ENCODE measurements around the gene CREB3L2.

CREB3L2 gene

DNA sequence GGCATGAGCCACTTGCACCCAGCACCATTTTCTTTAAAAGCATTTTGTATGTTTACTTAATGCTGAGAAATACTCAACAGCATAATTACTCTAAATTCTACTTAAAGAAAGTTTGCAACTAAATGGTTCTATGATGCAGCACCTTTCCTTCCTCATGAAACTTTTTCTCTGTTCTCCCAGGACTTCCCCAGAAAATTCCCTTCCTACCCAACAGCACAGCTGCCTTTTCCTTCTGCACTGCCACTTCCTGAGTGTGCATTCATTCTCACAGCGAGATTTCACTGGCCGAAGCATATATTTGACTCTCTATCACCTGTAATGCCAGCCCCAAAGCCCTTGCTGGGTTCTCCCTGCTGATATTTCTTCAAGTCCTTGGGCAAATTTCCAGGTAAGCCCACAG, 113.6 kb downstream of the CREB3L2 start:
- TF ChIP-seq LEF1 (IDR thresholded peaks at IDR 0.05; ENCODE audit: borderline replicate concordance), result no peak
- no peak for TF ChIP-seq FOXM1 (IDR thresholded peaks at IDR 0.05; ENCODE audit: borderline replicate concordance)
- no peak for TF ChIP-seq L3MBTL2 (conservative IDR thresholded peaks at IDR 0.05)
- TF ChIP-seq, protein P1, sequence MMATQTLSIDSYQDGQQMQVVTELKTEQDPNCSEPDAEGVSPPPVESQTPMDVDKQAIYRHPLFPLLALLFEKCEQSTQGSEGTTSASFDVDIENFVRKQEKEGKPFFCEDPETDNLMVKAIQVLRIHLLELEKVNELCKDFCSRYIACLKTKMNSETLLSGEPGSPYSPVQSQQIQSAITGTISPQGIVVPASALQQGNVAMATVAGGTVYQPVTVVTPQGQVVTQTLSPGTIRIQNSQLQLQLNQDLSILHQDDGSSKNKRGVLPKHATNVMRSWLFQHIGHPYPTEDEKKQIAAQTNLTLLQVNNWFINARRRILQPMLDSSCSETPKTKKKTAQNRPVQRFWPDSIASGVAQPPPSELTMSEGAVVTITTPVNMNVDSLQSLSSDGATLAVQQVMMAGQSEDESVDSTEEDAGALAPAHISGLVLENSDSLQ (IDR thresholded peaks at IDR 0.05), result no peak
- TF ChIP-seq BHLHE40 (IDR thresholded peaks at IDR 0.05; ENCODE audit: borderline replicate concordance), result no peak
- TF ChIP-seq ZNF384 (IDR thresholded peaks at IDR 0.05), result no peak
- no peak for TF ChIP-seq FOXK2 (IDR thresholded peaks at IDR 0.05)
- TF ChIP-seq ELF4 (IDR thresholded peaks at IDR 0.05), result no peak
- no peak for TF ChIP-seq NFRKB (IDR thresholded peaks at IDR 0.05)
- POLR2A ChIA-PET, result no interaction called here
- CTCF ChIA-PET, result no interaction called here
- no peak for DNase-seq (ENCODE audit: extremely low spot score)

DNA sequence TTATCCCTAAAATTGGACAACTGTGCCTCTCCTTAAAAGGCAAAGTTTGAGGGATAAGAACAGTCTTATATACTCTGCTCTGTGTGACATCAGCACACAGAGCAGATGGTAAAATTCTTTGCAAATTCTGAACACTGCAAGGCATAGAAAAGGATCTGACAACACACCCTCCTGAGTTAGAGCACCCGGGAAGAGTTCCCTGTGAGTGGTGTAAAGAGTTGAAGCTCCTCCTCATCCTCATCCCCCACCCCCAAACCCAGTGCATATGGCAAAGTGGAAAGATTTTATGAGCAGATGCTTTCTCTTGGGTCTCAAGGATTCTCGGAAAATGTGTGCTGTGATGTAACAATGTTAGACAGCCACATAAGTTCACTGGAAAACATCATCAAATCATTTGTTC, 115.1 kb downstream of the CREB3L2 start:
- no peak for DNase-seq (ENCODE audit: extremely low spot score)

DNA sequence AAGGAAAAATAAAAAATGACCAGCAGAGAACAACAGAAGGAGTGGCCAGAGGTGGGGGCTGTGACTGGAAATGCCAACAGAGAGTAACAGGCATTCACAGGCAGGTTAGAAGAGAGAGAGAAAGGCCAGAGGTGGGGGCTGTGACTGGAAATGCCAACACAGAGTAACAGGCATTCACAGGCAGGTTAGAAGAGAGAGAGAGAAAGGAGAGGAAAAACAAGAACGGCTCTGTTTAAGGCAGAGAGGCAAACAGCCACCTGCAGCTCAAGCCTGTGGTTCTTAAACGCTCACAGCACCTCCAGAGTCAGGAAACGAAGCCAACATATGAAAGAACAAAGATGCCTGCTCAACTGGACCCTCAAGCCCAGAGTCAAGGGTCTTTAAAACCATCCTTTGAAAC, 115.6 kb downstream of the CREB3L2 start:
- DNase-seq (ENCODE audit: extremely low spot score), result no peak
- CTCF ChIA-PET, result interaction anchor here (0.6 kb wide), 1 partner anchor 231 kb away, joined by 4 read pairs; no protein-coding TSS in a partner anchor
- POLR2A ChIA-PET, result no interaction called here
- TF ChIP-seq ZNF384 (IDR thresholded peaks at IDR 0.05) (no peak), L3MBTL2 (conservative IDR thresholded peaks at IDR 0.05) (no peak), ARNT (IDR thresholded peaks at IDR 0.05) (no peak), FOXA1 (IDR thresholded peaks at IDR 0.05) (no peak), ELF4 (IDR thresholded peaks at IDR 0.05) (no peak), SP1 (IDR thresholded peaks at IDR 0.05) (no peak), NFRKB (IDR thresholded peaks at IDR 0.05) (no peak), FOXK2 (IDR thresholded peaks at IDR 0.05) (no peak), BHLHE40 (IDR thresholded peaks at IDR 0.05; ENCODE audit: borderline replicate concordance) (no peak), HDGF (IDR thresholded peaks at IDR 0.05; ENCODE audit: borderline replicate concordance) (no peak), SUZ12 (IDR thresholded peaks at IDR 0.05) (no peak), CTBP1 (IDR thresholded peaks at IDR 0.05; ENCODE audit: borderline replicate concordance) (no peak), LEF1 (IDR thresholded peaks at IDR 0.05; ENCODE audit: borderline replicate concordance) (no peak), FOXM1 (IDR thresholded peaks at IDR 0.05; ENCODE audit: borderline replicate concordance) (no peak), TARDBP (IDR thresholded peaks at IDR 0.05) (no peak)
- TF ChIP-seq, protein P1 (IDR thresholded peaks at IDR 0.05), result no peak

More for the DNA sequence above, 115.1 kb downstream of the CREB3L2 start:
- POLR2A ChIA-PET, result no interaction called here
- CTCF ChIA-PET, result no interaction called here
- TF ChIP-seq ARNT (IDR thresholded peaks at IDR 0.05) (no peak), SUZ12 (IDR thresholded peaks at IDR 0.05) (no peak), FOXK2 (IDR thresholded peaks at IDR 0.05) (no peak)

DNA sequence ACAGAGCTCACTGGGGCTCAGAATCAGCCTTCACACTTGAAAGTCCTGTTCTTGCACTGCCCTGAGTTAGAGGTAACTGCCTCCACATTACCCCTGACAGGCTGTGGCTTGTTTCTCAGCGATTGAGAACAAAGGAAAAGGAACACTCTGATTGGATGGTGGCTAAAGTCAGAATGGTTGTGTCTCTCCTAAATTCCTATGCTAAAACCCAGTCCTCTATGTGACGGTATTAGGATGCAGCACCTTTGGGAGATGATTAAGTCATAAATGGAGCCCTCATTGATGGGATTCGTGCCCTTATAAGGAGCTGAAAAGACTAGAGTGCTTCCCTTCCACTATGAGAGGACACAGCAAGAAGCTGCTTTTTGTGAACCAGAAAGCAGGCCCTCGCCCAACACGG, 116.2 kb downstream of the CREB3L2 start:
- DNase-seq (ENCODE audit: extremely low spot score), result no peak
- TF ChIP-seq HDGF (IDR thresholded peaks at IDR 0.05; ENCODE audit: borderline replicate concordance) (no peak), TARDBP (IDR thresholded peaks at IDR 0.05) (no peak)
- POLR2A ChIA-PET, result no interaction called here
- CTCF ChIA-PET, result interaction anchor here (0.6 kb wide), 1 partner anchor 231 kb away, joined by 4 read pairs; no protein-coding TSS in a partner anchor

DNA sequence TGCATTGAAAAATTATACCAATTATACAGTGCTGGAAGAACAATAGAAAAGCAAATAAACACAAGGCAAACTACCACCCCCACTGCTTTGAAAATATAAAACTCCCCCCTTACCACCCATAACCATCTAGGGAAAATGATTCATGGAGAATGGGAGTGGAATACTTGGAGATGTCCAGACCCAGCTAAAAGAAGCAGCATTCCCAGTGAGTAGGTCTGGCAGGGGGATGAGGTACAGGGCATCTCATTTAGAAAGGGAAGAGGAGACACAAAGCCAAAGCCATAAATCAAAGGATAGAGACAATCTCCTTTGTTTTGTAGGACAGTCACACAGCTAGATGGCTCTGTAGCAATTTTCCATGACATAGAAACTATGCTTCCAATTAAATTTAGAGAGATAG, 119.1 kb downstream of the CREB3L2 start:
- ChIA-PET CTCF (no interaction called here), POLR2A (no interaction called here)
- TF ChIP-seq HDGF (IDR thresholded peaks at IDR 0.05; ENCODE audit: borderline replicate concordance) (no peak), FOXM1 (IDR thresholded peaks at IDR 0.05; ENCODE audit: borderline replicate concordance) (no peak), ZNF384 (IDR thresholded peaks at IDR 0.05) (no peak), FOXK2 (IDR thresholded peaks at IDR 0.05) (no peak), TARDBP (IDR thresholded peaks at IDR 0.05) (no peak), ARNT (IDR thresholded peaks at IDR 0.05) (no peak), L3MBTL2 (conservative IDR thresholded peaks at IDR 0.05) (no peak), FOXA1 (IDR thresholded peaks at IDR 0.05) (no peak), SP1 (IDR thresholded peaks at IDR 0.05) (no peak), BHLHE40 (IDR thresholded peaks at IDR 0.05; ENCODE audit: borderline replicate concordance) (no peak), ELF4 (IDR thresholded peaks at IDR 0.05) (no peak), NFRKB (IDR thresholded peaks at IDR 0.05) (no peak), LEF1 (IDR thresholded peaks at IDR 0.05; ENCODE audit: borderline replicate concordance) (no peak), CTBP1 (IDR thresholded peaks at IDR 0.05; ENCODE audit: borderline replicate concordance) (no peak), SUZ12 (IDR thresholded peaks at IDR 0.05) (no peak)
- TF ChIP-seq, protein P1 (IDR thresholded peaks at IDR 0.05), result no peak
- no peak for DNase-seq (ENCODE audit: extremely low spot score)

DNA sequence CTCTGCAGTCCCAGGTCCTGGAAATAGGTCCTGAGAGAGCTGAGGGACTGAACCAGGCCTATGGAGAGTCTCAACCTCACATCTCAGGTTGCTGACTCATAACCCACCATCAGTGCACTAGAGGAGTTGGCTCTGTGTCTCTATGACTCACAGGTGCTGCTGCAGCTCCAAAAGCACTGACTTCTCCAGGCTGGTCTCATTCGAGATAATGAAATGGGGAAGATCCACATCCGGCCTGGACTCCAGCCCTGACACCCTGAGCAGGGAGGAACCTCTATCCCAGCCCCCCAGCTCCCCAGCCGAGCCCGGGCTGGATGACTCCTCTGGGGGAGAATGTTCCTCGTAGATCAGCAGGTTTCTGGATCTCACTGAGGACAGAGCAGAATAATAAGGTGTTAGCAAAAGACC, 119.6 kb downstream of the CREB3L2 start:
- POLR2A ChIA-PET, result no interaction called here
- DNase-seq (ENCODE audit: extremely low spot score), result no peak
- CTCF ChIA-PET, result no interaction called here
- TF ChIP-seq NFRKB (IDR thresholded peaks at IDR 0.05) (no peak), FOXK2 (IDR thresholded peaks at IDR 0.05) (no peak), TARDBP (IDR thresholded peaks at IDR 0.05) (no peak), HDGF (IDR thresholded peaks at IDR 0.05; ENCODE audit: borderline replicate concordance) (no peak), CTBP1 (IDR thresholded peaks at IDR 0.05; ENCODE audit: borderline replicate concordance) (no peak), SP1 (IDR thresholded peaks at IDR 0.05) (no peak), ARNT (IDR thresholded peaks at IDR 0.05) (no peak), FOXM1 (IDR thresholded peaks at IDR 0.05; ENCODE audit: borderline replicate concordance) (no peak), LEF1 (IDR thresholded peaks at IDR 0.05; ENCODE audit: borderline replicate concordance) (no peak)

All from HEK293T (cell line).